Astrocyte of the cerebellum (primary cell): ENCODE data around the gene SSH3.

ENCODE experiments used
- DNase-seq: peaks from one replicate; pipeline ENCODE4 v3.0.0-alpha.2; 2011; ENCODE audit warnings: low read depth
- H3K4me3 ChIP-seq: 2 replicates; pipeline ENCODE4 v1.5.1; 2011; ENCODE audit warnings: mild to moderate bottlenecking, low read depth, low read length, moderate library complexity
- in situ Hi-C: cut with HindIII; loops from 2 replicates; pipeline ENCODE4 v1.10.0; 2017; ENCODE audit warnings: low sequenced_read_pairs
- TF ChIP-seq, protein P1 (sequence below): IDR thresholded peaks from 2 replicates; pipeline ENCODE4 v1.5.1; 2012; ENCODE audit warnings: low read length, low read depth, moderate library complexity, mild to moderate bottlenecking; ENCODE audit errors: missing control alignments

The SSH3 gene

GRCh38 chr11:67264877-67265632 is 38.3 kb upstream of the SSH3 start:
- no peak for DNase-seq
- in situ Hi-C loops = no loop called here
- H3K4me3 ChIP-seq = no peak overlapping the region
- TF ChIP-seq, protein P1, sequence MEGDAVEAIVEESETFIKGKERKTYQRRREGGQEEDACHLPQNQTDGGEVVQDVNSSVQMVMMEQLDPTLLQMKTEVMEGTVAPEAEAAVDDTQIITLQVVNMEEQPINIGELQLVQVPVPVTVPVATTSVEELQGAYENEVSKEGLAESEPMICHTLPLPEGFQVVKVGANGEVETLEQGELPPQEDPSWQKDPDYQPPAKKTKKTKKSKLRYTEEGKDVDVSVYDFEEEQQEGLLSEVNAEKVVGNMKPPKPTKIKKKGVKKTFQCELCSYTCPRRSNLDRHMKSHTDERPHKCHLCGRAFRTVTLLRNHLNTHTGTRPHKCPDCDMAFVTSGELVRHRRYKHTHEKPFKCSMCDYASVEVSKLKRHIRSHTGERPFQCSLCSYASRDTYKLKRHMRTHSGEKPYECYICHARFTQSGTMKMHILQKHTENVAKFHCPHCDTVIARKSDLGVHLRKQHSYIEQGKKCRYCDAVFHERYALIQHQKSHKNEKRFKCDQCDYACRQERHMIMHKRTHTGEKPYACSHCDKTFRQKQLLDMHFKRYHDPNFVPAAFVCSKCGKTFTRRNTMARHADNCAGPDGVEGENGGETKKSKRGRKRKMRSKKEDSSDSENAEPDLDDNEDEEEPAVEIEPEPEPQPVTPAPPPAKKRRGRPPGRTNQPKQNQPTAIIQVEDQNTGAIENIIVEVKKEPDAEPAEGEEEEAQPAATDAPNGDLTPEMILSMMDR = no peak

DNA sequence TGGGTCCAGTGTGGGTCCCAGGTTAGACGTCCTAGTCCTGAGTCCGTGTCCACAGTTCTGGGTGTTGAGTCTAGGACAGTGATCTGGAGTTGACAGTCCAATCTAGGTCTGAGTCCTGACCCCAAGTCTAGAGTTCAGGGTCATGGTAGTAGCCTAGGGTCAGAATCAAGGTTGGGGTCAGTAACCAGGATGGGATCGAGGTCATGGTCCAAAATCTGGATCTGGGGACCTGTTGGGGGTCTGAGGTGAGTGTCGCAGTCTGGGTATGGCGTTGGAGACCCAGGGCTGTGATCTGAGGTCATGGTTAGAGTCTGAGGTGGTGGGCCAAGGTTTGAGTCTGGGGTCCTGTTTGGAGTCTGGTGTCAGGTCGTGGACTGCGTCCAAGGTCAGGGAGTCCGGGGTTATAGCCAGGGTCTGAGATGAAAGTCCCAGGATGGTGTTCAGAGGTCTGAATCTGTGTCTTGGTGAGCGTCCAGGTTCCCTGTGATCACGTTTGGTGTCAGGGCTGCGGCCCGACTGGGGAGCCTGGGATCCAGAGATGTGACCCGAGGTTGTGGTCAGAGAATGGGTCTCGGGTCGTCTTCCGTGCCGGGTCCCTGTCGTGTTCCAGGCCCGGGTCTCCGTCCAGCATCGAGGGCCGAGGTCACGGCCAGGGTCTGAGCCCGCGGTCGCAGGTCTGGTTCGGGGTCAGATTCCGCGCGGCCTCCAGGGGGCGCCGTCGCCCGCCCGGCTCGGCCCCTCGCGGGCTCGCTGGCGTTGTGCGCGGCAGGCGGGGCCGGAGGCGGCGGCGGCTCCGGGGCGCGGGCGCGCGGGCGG is 37.5 kb upstream of the SSH3 start:
- in situ Hi-C loops = no loop called here

DNA sequence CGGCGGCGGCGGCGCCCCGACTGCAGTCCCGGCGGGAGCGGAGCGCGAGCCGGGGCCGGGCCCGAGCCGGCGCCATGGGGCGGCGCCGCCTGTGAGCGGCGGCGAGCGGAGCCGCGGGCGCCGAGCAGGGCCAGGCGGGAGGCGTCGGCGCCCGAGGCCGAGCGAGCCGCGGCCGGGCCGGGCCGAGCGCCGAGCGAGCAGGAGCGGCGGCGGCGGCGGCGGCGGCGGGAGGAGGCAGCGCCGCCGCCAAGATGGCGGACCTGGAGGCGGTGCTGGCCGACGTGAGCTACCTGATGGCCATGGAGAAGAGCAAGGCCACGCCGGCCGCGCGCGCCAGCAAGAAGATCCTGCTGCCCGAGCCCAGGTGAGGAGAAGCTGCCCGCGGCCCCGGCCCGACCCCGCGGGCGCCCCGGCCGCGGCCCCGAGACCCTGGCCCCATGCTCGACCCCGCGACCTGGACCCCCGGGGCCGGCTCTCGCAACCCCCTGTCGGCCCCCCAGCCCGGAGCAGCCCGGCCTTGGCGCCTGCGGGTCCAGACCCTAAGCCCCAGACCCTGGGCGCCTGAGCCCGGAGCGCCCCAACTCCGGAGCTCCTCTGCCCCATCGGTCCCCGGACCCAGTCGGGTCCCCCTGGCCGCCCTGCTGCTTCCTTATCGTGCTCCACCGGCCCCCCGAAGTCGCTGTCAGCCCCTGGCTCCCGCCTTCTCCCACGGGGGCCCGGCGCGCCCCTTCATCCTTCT is 36.7 kb upstream of the SSH3 start, which contains the start of gene GRK2:
Gene GRK2, plus strand, starts transcription at position 25 of the 739 bp plus-strand sequence. Its CDS starts 227 bp downstream, at position 252.
- TF ChIP-seq, protein P1 = no peak
- in situ Hi-C loops = no loop called here
- DNase-seq = no peak
- peak within 1 kb of the TSS; percentile 78 for H3K4me3 ChIP-seq

More for the DNA sequence above, 37.5 kb upstream of the SSH3 start:
- DNase-seq = no peak
- TF ChIP-seq, protein P1 = peak; percentile 62
- H3K4me3 ChIP-seq = peak overlapping the region; percentile 32

DNA sequence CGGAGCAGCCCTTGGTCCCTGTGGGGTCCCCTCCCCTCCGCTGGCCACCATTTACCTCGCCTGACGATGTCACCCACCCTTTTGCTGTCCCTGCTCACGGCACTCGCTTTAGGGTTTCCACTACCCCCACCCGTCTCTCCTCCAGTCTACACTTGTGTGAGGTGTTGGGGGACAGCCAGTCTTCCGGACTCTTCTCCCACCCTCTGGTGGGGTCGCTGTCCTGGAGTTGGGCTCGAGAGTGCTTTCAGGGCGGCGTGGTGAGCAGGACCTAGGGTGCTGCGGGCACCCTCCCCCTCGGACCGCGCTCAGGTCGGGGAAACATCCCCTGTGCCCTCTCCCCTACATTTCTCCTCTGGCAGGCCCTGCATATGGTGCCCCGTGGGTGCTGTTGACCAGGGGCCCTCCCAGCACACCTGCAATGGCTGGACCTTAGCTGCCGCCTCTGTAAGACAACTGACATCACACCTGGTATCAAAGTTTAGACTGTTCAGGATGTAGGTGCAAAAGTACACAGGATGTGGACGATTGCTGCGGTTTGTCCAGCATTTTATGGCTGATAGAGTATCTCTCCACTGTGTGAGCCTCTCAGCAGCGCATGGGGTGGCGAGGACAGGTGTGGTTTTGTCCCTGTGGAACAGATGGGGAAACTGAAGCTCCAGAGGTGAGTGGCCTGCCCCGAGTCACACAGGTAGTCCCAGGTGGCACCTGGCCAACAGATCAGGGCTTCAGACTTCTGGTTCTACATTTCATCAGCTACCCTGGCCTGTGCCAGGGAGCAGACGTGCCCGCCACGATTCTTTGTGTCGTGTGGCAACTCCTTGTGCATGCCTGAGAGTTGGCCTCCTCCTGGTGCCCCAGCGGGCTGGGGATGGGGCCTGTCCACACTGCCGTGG is 35.9 kb upstream of the SSH3 start:
- TF ChIP-seq, protein P1 = no peak
- in situ Hi-C loops = no loop called here
- no peak for DNase-seq
- H3K4me3 ChIP-seq = peak overlapping the region; percentile 78

DNA sequence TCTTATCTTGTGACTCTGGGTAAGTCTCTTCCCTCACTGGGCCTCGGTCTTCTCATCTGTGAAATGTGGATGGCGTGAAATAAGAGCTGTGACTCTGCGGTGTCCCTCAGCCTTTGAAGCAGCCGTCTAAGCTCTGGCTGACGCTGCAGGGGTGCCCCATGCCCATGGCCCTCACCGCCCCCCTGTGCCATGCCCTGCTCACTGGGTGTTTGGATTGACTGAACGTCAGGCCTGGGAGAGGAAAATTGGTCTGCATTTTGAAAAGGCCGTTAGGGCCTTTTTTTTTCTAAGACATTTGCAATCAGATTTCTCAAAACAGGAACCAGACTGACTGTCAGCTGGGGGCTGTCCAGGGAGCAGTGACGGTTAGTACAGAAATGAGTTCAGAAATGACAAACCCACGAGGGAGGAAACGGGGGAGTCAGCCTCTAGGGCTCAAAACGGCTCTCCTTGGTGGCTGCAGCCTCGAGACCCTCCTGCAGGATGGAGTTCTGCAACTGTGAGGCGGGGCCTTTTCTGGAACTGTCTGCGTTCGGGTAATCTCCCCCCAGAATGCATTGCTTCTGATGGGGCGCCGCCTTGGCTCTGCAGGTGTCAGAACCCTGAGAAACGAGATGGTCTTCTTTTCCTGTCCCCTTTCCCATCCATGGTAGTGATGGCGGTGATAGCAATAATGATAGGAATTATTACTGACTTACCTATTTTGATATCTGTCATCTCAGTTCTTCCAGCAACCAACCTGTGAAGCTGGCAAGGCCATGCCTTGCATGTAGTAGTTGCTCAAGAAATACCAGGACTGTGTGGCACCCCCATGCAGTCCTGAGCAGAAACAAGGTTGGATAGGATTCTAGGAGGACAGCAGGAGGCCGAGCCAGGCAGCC is 35.0 kb upstream of the SSH3 start:
- TF ChIP-seq, protein P1 = no peak
- DNase-seq = no peak
- in situ Hi-C loops = no loop called here
- H3K4me3 ChIP-seq = peak overlapping the region; percentile 78
